ENCODE results near the gene REXO2. TPM values are rescaled to one million over a fixed set of nuclear protein-coding genes. Genes with fewer than 3 reads are reported as not detected.

REXO2 gene
- total RNA-seq, 1 experiment from 2014 or later: 35.2 TPM

GRCh38 chr11:114400216-114400914, 38.9 kb upstream of the REXO2 start, which contains the start of the genes C11orf71 and RBM7:
Gene C11orf71, minus strand, starts transcription at chr11:114400511. Its CDS starts 180 bp downstream, at chr11:114400331.
Gene RBM7, plus strand, starts transcription at chr11:114400666. Its CDS starts 6 bp downstream, at chr11:114400672.
- peaks cover 8% of the 10 kb centered on the region; the same call in 1 of the 2 replicates for H3K36me3 ChIP-seq (ENCODE audit: insufficient read depth, low read length)
- H3K4me1 ChIP-seq (ENCODE audit: low read length): peaks cover 15% of the 10 kb centered on the region
- H3K9me3 ChIP-seq (ENCODE audit: low read length): no peaks in the 10 kb centered on the region
- peak within 1 kb of the TSS; percentile 88 for H3K4me2 ChIP-seq (ENCODE audit: low read depth, low read length, poor library complexity, severe bottlenecking)
- peak within 1 kb of the TSS; percentile 74 for H3K4me3 ChIP-seq (ENCODE audit: low read length)
- peak within 1 kb of the TSS; percentile 49 for H3K27ac ChIP-seq (ENCODE audit: low read length)
- peak; percentile 97 for DNase-seq
- no peaks in the 10 kb centered on the region for H3K27me3 ChIP-seq (ENCODE audit: low read length)
- no peaks in the 10 kb centered on the region for H4K20me1 ChIP-seq (ENCODE audit: insufficient read depth, low read depth, low read length)
- H2AFZ ChIP-seq (ENCODE audit: low read length): peak within 1 kb of the TSS; percentile 27; the same call in 1 of the 2 replicates
- H3K9ac ChIP-seq (ENCODE audit: low read length): peak within 1 kb of the TSS; percentile 92
- H3K9me2 ChIP-seq (replicated peaks; ENCODE audit: insufficient read depth, low read length): no peaks in the 10 kb centered on the region
- H3K79me2 ChIP-seq (ENCODE audit: low read length): peaks cover 47% of the 10 kb centered on the region

- peak overlapping the region; percentile 74 for H3K4me3 ChIP-seq (ENCODE audit: low read length)
Measured at GRCh38 chr11:114400915-114401223, 38.4 kb upstream of the REXO2 start.

DNA sequence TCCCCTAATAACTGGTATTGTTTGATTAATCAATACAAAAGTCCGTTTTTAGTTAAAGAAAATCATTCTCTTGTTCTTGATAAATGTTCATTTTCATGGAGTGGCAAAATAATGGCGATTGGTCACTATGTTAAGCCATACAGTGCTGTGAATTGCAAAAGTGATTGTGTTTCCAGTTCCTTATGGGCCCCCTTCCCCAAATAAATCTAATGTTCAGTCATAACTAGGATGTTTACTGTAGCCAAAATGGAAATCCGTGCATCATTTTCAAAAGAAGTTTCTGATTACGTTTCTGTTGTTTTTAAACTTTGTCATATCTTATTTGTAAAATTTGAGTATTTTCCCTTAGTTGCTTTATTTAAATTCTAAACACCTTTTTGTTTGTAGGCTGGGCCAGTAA, 38.0 kb upstream of the REXO2 start:
- no peak overlapping the region for H2AFZ ChIP-seq (ENCODE audit: low read length)

More at GRCh38 chr11:114400915-114401223, 38.4 kb upstream of the REXO2 start:
- no peak for DNase-seq
- no peaks in the 10 kb centered on the region for H4K20me1 ChIP-seq (ENCODE audit: insufficient read depth, low read depth, low read length)
- H3K27ac ChIP-seq (ENCODE audit: low read length): peak overlapping the region; percentile 49
- no peaks in the 10 kb centered on the region for H3K9me3 ChIP-seq (ENCODE audit: low read length)
- H3K36me3 ChIP-seq (ENCODE audit: insufficient read depth, low read length): peaks cover 9% of the 10 kb centered on the region; the same call in 1 of the 2 replicates
- no peaks in the 10 kb centered on the region for H3K9me2 ChIP-seq (replicated peaks; ENCODE audit: insufficient read depth, low read length)
- H3K27me3 ChIP-seq (ENCODE audit: low read length): no peaks in the 10 kb centered on the region
- H2AFZ ChIP-seq (ENCODE audit: low read length): no peak overlapping the region
- peak overlapping the region; percentile 88 for H3K4me2 ChIP-seq (ENCODE audit: low read depth, low read length, poor library complexity, severe bottlenecking)
- peaks cover 15% of the 10 kb centered on the region for H3K4me1 ChIP-seq (ENCODE audit: low read length)
- H3K79me2 ChIP-seq (ENCODE audit: low read length): peaks cover 52% of the 10 kb centered on the region
- peak overlapping the region; percentile 92 for H3K9ac ChIP-seq (ENCODE audit: low read length)

DNA sequence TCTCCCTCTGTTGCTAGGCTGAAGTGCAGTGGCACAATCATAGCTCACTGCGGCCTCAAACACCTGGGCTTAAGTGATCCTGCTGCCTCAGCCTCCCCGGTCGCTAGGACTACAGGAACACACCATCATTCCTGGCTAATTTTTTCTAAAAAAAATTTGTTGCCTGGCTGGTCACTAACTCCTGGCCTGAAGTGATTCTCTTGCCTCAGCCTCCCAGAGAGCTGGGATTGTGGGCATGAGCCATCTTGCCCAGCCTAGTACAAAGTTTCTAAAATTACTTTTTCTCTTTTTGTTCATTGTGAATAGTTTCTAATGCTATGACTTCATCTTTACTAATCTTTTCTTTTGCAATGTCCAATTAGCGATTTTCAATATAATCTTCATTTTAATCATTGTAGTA, 26.3 kb upstream of the REXO2 start:
- H3K27ac ChIP-seq (ENCODE audit: low read length): no peak overlapping the region
- no peaks in the 10 kb centered on the region for H3K4me1 ChIP-seq (ENCODE audit: low read length)
- no peak overlapping the region for H3K4me2 ChIP-seq (ENCODE audit: low read depth, low read length, poor library complexity, severe bottlenecking)
- H3K79me2 ChIP-seq (ENCODE audit: low read length): no peaks in the 10 kb centered on the region
- no peaks in the 10 kb centered on the region for H4K20me1 ChIP-seq (ENCODE audit: insufficient read depth, low read depth, low read length)
- H3K9me2 ChIP-seq (replicated peaks; ENCODE audit: insufficient read depth, low read length): no peaks in the 10 kb centered on the region
- no peak overlapping the region for H3K4me3 ChIP-seq (ENCODE audit: low read length)
- DNase-seq: no peak
- H3K27me3 ChIP-seq (ENCODE audit: low read length): no peaks in the 10 kb centered on the region
- no peak overlapping the region for H3K9ac ChIP-seq (ENCODE audit: low read length)
- H3K36me3 ChIP-seq (ENCODE audit: insufficient read depth, low read length): no peaks in the 10 kb centered on the region
- no peaks in the 10 kb centered on the region for H3K9me3 ChIP-seq (ENCODE audit: low read length)
- H2AFZ ChIP-seq (ENCODE audit: low read length): no peak overlapping the region

More for the DNA sequence above, 38.0 kb upstream of the REXO2 start:
- Histone ChIP-seq H3K9me2 (replicated peaks; ENCODE audit: insufficient read depth, low read length) (no peaks in the 10 kb centered on the region), H3K79me2 (ENCODE audit: low read length) (peaks cover 53% of the 10 kb centered on the region), H3K4me1 (ENCODE audit: low read length) (peaks cover 15% of the 10 kb centered on the region), H3K27ac (ENCODE audit: low read length) (peak overlapping the region; percentile 49; the same call in 1 of the 2 replicates), H3K4me2 (ENCODE audit: low read depth, low read length, poor library complexity, severe bottlenecking) (peak overlapping the region; percentile 88), H3K4me3 (ENCODE audit: low read length) (peak overlapping the region; percentile 74), H4K20me1 (ENCODE audit: insufficient read depth, low read depth, low read length) (no peaks in the 10 kb centered on the region), H3K36me3 (ENCODE audit: insufficient read depth, low read length) (peaks cover 12% of the 10 kb centered on the region; the same call in 1 of the 2 replicates), H3K9ac (ENCODE audit: low read length) (peak overlapping the region; percentile 92), H3K27me3 (ENCODE audit: low read length) (no peaks in the 10 kb centered on the region), H3K9me3 (ENCODE audit: low read length) (no peaks in the 10 kb centered on the region)
- no peak for DNase-seq

DNA sequence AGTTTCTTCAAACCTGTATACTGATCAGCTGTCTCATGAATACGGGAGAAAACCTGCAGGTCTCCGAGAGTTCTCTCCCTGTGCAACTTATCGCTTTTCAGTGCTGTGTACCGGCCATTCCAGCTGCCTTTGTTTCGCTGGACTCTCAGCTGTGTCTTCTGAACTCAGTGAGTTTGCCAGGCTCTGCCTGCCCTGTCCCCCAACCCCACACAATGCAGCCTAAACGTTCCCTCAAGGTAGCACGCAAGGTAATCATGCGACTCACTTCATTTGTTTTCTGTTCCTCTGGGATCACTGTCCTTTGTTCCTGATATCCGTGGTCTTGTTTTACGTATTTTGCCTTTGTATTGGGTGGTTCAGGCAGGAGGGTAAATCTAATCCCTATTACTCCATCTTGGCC, 25.3 kb upstream of the REXO2 start:
- Histone ChIP-seq H3K9me3 (ENCODE audit: low read length) (no peaks in the 10 kb centered on the region), H3K9ac (ENCODE audit: low read length) (no peak overlapping the region), H4K20me1 (ENCODE audit: insufficient read depth, low read depth, low read length) (no peaks in the 10 kb centered on the region), H3K36me3 (ENCODE audit: insufficient read depth, low read length) (no peaks in the 10 kb centered on the region), H3K27me3 (ENCODE audit: low read length) (no peaks in the 10 kb centered on the region), H3K27ac (ENCODE audit: low read length) (no peak overlapping the region), H3K79me2 (ENCODE audit: low read length) (no peaks in the 10 kb centered on the region), H3K4me1 (ENCODE audit: low read length) (no peaks in the 10 kb centered on the region), H3K4me2 (ENCODE audit: low read depth, low read length, poor library complexity, severe bottlenecking) (no peak overlapping the region), H3K9me2 (replicated peaks; ENCODE audit: insufficient read depth, low read length) (no peaks in the 10 kb centered on the region), H3K4me3 (ENCODE audit: low read length) (no peak overlapping the region), H2AFZ (ENCODE audit: low read length) (no peak overlapping the region)
- no peak for DNase-seq

- Histone ChIP-seq H3K79me2 (ENCODE audit: low read length) (no peaks in the 10 kb centered on the region), H4K20me1 (ENCODE audit: insufficient read depth, low read depth, low read length) (no peaks in the 10 kb centered on the region), H3K4me1 (ENCODE audit: low read length) (no peaks in the 10 kb centered on the region), H3K27me3 (ENCODE audit: low read length) (no peaks in the 10 kb centered on the region), H3K36me3 (ENCODE audit: insufficient read depth, low read length) (no peaks in the 10 kb centered on the region), H3K4me2 (ENCODE audit: low read depth, low read length, poor library complexity, severe bottlenecking) (no peak overlapping the region), H3K27ac (ENCODE audit: low read length) (no peak overlapping the region), H3K9ac (ENCODE audit: low read length) (no peak overlapping the region), H3K4me3 (ENCODE audit: low read length) (no peak overlapping the region), H2AFZ (ENCODE audit: low read length) (no peak overlapping the region), H3K9me2 (replicated peaks; ENCODE audit: insufficient read depth, low read length) (no peaks in the 10 kb centered on the region), H3K9me3 (ENCODE audit: low read length) (no peaks in the 10 kb centered on the region)
- no peak for DNase-seq
Measured at GRCh38 chr11:114416441-114416961, 22.8 kb upstream of the REXO2 start.

- H3K4me1 ChIP-seq (ENCODE audit: low read length): no peaks in the 10 kb centered on the region
Measured at GRCh38 chr11:114426280-114426679, 13.0 kb upstream of the REXO2 start.

DNA sequence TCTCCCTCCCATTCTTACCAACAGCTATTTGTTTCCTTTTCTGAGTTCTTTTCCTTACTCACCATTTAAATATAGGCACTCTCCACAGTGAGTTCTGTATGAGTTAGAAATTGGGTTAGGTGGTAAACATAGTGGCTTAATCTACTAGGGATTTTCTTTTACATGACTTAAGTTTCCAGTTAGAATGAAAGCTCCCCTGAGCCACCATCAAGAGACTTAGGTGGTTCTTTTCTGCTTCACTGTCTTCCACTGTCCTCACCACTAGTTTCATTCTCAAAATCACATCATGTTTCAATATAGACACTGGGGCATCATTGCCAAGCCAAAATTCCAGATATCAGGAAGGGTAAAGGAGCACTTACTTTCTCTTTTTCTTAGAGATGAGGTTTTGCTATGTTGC, 9.0 kb upstream of the REXO2 start:
- Histone ChIP-seq H2AFZ (ENCODE audit: low read length) (no peak overlapping the region), H3K4me1 (ENCODE audit: low read length) (no peaks in the 10 kb centered on the region), H3K27me3 (ENCODE audit: low read length) (no peaks in the 10 kb centered on the region), H3K9ac (ENCODE audit: low read length) (no peak overlapping the region), H3K79me2 (ENCODE audit: low read length) (no peaks in the 10 kb centered on the region), H3K4me3 (ENCODE audit: low read length) (no peak overlapping the region), H3K27ac (ENCODE audit: low read length) (no peak overlapping the region), H4K20me1 (ENCODE audit: insufficient read depth, low read depth, low read length) (no peaks in the 10 kb centered on the region), H3K36me3 (ENCODE audit: insufficient read depth, low read length) (no peaks in the 10 kb centered on the region), H3K9me3 (ENCODE audit: low read length) (no peaks in the 10 kb centered on the region), H3K9me2 (replicated peaks; ENCODE audit: insufficient read depth, low read length) (no peaks in the 10 kb centered on the region), H3K4me2 (ENCODE audit: low read depth, low read length, poor library complexity, severe bottlenecking) (no peak overlapping the region)
- DNase-seq: no peak

More at GRCh38 chr11:114426280-114426679, 13.0 kb upstream of the REXO2 start:
- no peak for DNase-seq
- no peaks in the 10 kb centered on the region for H3K36me3 ChIP-seq (ENCODE audit: insufficient read depth, low read length)
- H2AFZ ChIP-seq (ENCODE audit: low read length): no peak overlapping the region
- no peak overlapping the region for H3K9ac ChIP-seq (ENCODE audit: low read length)
- no peaks in the 10 kb centered on the region for H4K20me1 ChIP-seq (ENCODE audit: insufficient read depth, low read depth, low read length)
- no peaks in the 10 kb centered on the region for H3K27me3 ChIP-seq (ENCODE audit: low read length)
- no peaks in the 10 kb centered on the region for H3K79me2 ChIP-seq (ENCODE audit: low read length)
- H3K27ac ChIP-seq (ENCODE audit: low read length): no peak overlapping the region
- H3K4me2 ChIP-seq (ENCODE audit: low read depth, low read length, poor library complexity, severe bottlenecking): no peak overlapping the region
- H3K4me3 ChIP-seq (ENCODE audit: low read length): no peak overlapping the region
- no peaks in the 10 kb centered on the region for H3K9me3 ChIP-seq (ENCODE audit: low read length)
- H3K9me2 ChIP-seq (replicated peaks; ENCODE audit: insufficient read depth, low read length): no peaks in the 10 kb centered on the region

Measured in Karpas-422 (cell line).